Activated CD4-positive, alpha-beta T cell treated with anti-CD3 and anti-CD28 coated beads, Interleukin-2, Interleukin-4, amounts not matched to agents 100 ng/mL and 50 ng/mL, durations not matched to agents 16 hours and 8 hours (primary cell): ENCODE measurements around the gene CELF2.

ENCODE experiments used
- DNase-seq: peaks from one replicate; pipeline ENCODE4 v3.0.0-alpha.2; 2020; ENCODE audit warnings: low spot score

CELF2 gene

GRCh38 chr10:11276449-11276990, 258.8 kb downstream of the CELF2 start:
- no peak for DNase-seq

GRCh38 chr10:11279314-11279713, 261.6 kb downstream of the CELF2 start:
- DNase-seq = no peak

- DNase-seq = no peak
These were observed 262.7 kb downstream of the CELF2 start for GRCh38 chr10:11280187-11280932.

- DNase-seq = no peak
These were observed 264.5 kb downstream of the CELF2 start for GRCh38 chr10:11282156-11282555.

GRCh38 chr10:11282661-11283060, 265.0 kb downstream of the CELF2 start:
- DNase-seq = no peak

GRCh38 chr10:11284291-11285085, 266.8 kb downstream of the CELF2 start:
- DNase-seq = peak; percentile 20

- DNase-seq = no peak
These were observed 267.5 kb downstream of the CELF2 start for GRCh38 chr10:11285171-11285570.

GRCh38 chr10:11286261-11286852, 268.7 kb downstream of the CELF2 start:
- peak; percentile 25 for DNase-seq

- DNase-seq = no peak
These were observed 270.6 kb downstream of the CELF2 start for GRCh38 chr10:11288302-11288701.

GRCh38 chr10:11290156-11290890, 272.7 kb downstream of the CELF2 start:
- no peak for DNase-seq

GRCh38 chr10:11292576-11293302, 275.1 kb downstream of the CELF2 start:
- no peak for DNase-seq

GRCh38 chr10:11293332-11293731, 275.7 kb downstream of the CELF2 start:
- no peak for DNase-seq

- DNase-seq = no peak
These were observed 277.3 kb downstream of the CELF2 start for GRCh38 chr10:11294831-11295450.

GRCh38 chr10:11295492-11295891, 277.8 kb downstream of the CELF2 start:
- no peak for DNase-seq

- no peak for DNase-seq
These were observed 279.5 kb downstream of the CELF2 start for GRCh38 chr10:11297136-11297535.

GRCh38 chr10:11298116-11298515, 280.4 kb downstream of the CELF2 start:
- DNase-seq = no peak

GRCh38 chr10:11299125-11299524, 281.5 kb downstream of the CELF2 start:
- no peak for DNase-seq

- DNase-seq = no peak
These were observed 282.4 kb downstream of the CELF2 start for GRCh38 chr10:11300026-11300425.

- no peak for DNase-seq
These were observed 282.9 kb downstream of the CELF2 start for GRCh38 chr10:11300563-11300962.

- no peak for DNase-seq
These were observed 284.0 kb downstream of the CELF2 start for GRCh38 chr10:11301571-11302111.

GRCh38 chr10:11302181-11302580, 284.5 kb downstream of the CELF2 start:
- DNase-seq = no peak
